NCI-H1048 (cell line): Measurements from ENCODE around the gene RPS5.
"Not testable (repeated sequence)": the region's sequence is repeated elsewhere in the genome, so short reads cannot be mapped to it uniquely, and the experiment has no call there.

Experiments used
- DNase-seq: peaks from one replicate; lab custom pipeline; 2025; lab: John Stamatoyannopoulos, UW

The RPS5 gene

DNA sequence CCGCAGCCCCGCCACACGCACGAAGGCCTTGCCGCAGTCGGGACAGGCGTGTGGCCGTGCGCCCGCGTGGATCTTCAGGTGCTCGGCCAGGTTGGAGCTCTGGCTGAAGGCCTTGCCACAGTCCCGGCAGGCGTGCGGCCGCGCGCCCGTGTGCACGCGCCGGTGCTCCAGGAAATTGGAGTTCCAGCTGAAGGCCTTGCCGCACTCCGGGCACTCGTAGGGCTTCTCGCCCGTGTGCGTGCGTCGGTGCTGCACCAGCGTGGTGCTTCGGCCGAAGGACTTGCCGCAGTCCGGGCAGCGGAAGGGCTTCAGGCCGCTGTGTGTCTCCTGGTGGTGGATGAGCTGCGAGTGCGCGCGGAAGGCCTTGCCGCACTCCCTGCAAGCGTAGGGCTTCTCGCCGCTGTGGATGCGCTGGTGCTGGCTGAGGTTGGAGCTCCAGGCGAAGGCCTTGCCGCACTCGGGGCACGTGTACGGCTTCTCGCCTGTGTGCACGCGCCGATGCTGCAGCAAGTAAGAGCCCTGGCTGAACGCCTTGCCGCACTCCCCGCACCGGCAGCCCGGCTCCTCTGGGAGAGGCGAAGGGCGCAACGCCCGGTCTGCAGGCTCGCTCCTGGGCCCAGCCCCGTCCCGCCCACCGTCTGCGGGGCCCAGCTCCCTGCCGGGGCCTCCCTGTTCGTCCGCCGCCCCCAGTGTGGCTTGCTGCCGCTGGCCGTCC lies 30.1 kb upstream of the RPS5 start:
- DNase-seq = no peak

DNA sequence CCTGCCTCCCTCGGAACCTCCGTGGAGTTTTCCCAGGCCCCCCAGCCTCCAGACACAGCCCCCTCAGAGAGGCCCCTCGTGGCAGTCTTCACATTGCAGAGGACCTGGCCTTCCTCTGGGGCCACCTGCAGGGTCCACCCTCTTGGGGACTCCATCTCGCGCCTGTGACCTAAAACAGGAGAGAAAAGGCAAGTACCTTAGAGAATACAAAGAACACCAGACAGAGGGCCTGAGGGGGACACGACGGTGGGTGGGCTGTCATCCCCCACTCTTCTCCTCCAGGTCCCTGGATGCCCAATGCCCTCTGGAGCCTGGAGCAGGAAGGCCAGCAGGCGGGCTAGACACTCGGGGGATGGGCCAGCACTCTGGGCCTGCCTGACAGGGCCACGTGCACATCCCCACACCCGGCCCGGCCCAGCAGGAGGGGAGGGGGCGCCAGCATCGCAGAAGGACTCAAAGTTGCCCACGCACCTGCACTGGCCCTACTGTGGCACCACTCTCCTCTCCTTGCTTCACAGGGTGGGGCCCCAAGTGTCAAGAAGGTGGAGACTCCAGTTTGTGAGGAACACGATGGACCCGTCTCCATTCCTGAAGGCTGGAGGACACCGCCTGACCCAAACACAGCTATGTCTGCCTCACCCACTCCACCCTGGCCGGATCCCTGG lies 29.5 kb upstream of the RPS5 start:
- DNase-seq = no peak

- DNase-seq = no peak
These were observed 25.2 kb upstream of the RPS5 start for GRCh38 chr19:58361900-58362271.

- DNase-seq = peak; percentile 91
These were observed 24.6 kb upstream of the RPS5 start, which contains the start of gene ZNF497 for GRCh38 chr19:58362272-58362994. TSS of gene ZNF497 (minus strand) at chr19:58362751. CDS start at chr19:58357635, 5,116 bp downstream.

- DNase-seq = no peak
These were observed 22.9 kb upstream of the RPS5 start for GRCh38 chr19:58364146-58364545.

- no peak for DNase-seq
These were observed 20.3 kb upstream of the RPS5 start for GRCh38 chr19:58366585-58367430.

DNA sequence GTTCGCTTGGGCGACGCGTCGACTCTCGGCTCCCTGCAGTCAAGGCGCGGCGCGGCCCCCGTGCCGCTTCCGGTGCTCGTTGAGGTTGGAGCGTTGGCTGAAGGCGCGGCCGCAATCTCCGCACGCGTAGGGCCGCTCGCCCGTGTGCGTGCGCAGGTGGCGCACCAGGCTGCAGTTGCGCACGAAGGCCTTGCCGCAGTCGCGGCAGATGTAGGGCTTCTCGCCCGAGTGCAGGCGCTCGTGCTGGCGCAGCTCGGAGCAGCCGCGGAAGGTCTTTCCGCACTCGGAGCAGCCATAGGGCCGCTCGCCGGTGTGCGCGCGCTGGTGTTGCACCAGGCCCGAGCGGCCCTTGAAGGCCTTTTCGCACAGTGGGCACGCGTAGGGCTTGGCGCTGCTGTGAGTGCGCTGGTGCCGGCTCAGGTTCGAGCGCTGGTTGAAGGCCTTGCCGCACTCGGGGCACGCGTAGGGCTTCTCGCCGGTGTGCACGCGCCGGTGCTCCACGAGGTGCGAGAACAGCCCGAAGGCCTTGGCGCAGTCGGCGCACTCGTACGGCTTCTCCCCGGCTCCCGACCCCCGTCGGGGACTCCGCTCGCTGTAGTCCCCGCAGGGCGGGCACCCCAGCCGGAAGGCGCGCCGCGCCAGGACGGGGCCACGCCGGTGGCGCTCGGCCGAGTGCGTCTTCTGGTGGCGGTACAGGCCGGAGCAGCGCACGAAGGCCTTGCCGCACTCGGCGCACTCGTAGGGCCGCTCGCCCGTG lies 19.2 kb upstream of the RPS5 start:
- DNase-seq = no peak

DNA sequence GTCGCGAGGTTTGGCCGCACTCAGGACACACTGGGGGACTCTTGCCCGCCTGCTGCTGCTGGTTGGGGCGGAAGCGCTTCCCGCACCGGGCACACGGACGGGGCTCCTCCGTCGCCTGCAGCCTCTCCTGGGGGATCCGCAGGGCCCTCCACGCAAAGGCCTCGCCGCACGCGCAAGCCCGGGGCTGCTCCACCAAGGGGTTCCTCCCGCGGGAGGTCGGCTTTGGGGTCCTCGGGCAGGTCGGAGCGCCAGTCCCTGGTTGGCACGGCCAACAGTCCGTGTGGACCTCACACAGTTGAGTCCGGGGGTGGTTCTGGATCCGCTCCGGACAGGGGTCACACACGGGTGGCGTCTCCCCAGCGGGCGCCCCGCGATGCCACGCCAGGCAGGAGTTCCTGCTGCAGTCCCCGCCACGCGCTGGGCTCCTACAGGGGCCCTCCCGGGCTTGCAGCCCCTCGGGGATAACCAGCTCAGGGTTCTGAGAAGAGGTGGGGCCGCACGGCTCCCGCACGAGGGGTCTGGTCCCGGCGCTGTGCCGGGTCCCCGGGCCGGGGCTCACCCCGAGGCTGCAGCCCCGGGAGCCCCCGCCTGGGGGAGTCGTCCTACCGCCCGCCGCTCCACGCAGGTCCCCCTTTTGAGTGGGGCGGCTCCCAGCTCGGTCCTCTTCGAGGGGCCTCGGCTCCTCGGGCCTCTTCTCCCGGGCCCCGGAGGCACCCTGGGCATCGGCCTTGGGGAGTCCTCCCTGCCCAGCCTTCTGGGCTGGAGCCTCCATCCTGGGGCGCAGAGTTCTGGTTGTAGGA lies 18.3 kb upstream of the RPS5 start:
- DNase-seq = no peak

GRCh38 chr19:58372311-58373133 lies 14.5 kb upstream of the RPS5 start:
- no peak for DNase-seq

DNA sequence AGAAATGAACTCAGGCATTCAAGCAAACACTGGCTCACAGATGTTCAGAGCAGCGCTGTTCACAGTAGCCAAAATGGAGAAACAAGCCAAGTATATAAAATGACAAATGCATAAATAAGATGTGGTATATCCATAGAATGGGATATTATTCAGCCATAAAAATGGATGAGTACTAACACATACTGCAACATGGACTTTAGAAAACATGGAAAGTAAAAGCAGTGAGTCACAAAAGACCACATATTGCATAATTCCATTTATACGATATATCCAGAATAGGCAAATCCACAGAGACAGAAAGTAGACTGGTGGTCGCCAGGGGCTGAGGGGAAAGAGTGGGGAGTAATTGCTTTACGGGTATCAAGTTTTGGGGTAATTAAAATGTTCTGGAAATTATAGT lies 12.9 kb upstream of the RPS5 start:
- no peak for DNase-seq

DNA sequence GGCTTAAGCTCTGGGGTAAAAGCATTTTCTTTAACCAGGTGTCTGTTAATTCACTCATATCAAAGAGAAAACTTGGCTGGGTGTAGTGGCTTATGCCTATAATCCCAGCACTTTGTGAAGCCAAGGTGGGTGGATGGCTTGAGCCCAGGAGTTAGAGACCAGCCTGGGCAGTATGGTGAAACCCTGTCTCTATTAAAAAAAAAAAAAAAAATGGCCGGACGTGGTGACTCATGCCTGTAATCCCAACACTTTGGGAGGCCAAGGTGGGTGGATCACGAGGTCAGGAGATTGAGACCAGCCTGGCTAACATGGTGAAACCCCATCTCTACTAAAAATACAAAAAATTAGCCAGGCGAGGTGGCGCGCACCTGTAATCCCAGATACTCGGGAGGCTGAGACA lies 10.3 kb upstream of the RPS5 start:
- DNase-seq = not testable (repeated sequence)

- DNase-seq = no peak
These were observed 7.8 kb upstream of the RPS5 start for GRCh38 chr19:58379246-58379645.

GRCh38 chr19:58380037-58380661 lies 6.9 kb upstream of the RPS5 start:
- no peak for DNase-seq

DNA sequence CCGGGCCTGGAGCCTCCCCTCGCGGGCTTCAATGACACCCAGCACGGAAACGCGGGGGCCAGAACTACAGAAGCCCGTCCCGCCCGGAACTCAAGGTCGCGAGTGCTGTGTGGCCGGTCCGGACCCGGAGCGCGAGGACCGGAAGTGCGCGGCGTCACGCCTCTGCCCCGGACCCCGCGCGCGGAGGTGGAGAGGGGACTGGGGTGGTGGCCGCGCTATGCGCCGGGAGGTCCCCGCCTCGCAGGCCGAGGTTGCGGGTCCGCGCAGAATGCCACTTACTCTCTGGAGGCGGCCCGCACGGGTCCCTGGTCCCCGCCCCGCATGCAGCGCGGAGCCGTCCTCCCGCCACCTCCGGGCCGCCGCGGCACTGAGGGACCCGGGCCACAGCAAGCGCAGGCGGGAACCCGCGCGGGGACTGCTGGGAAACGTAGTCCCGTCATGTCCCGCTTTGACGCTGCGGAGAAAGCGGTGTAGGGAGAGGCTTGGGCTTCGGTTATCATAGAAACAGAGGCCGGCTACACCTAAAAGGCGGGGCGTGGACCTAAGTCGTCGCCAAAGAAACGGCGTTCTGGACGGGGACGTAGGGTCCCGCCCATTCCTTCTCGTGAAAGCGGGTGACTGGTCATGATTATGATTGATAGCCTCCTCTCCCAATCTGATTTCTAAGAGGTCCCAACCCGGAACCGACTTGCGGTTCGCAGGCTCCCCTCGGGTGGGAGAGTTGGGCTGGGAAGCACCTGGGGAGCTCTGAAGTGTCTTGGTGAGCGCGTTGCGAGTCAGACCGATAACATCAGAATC lies 6.2 kb upstream of the RPS5 start, which contains the start of gene ZNF837:
ZNF837 (minus strand) TSS at position 369 of the 798 bp plus-strand sequence. CDS start 11,698 bp downstream, outside the sequence.
- DNase-seq = peak; percentile 99

- DNase-seq = no peak
These were observed 5.4 kb upstream of the RPS5 start for GRCh38 chr19:58381460-58382212.

DNA sequence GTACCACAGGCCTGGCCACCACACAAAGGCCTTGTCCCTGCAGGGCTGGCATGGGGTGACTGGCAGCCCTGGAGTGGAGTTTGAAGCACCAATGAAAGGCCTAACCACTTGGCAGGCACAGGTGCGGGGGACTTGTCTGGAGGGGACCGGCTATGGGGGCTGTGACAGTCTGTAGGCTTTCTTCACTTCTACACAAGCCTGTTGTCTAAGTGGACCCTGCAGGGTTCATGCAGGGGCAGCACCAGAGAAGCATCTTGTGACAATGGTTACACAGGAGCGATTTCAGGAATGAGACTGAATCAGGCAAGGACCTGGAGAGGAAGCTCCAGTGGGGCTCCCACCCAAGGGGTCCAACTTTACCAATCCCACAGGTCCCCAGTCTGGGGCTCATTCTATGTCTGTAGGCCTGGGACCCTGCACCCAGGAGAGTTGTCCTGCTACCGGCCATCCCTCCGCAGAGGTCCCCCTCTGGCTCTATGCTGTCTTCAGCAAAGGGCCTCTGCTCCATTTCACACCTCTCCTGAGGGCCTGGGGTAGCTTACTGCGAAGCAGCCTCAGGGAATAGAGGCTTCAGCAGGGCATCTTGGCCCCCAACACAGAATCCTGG lies 4.0 kb upstream of the RPS5 start:
- DNase-seq = no peak

DNA sequence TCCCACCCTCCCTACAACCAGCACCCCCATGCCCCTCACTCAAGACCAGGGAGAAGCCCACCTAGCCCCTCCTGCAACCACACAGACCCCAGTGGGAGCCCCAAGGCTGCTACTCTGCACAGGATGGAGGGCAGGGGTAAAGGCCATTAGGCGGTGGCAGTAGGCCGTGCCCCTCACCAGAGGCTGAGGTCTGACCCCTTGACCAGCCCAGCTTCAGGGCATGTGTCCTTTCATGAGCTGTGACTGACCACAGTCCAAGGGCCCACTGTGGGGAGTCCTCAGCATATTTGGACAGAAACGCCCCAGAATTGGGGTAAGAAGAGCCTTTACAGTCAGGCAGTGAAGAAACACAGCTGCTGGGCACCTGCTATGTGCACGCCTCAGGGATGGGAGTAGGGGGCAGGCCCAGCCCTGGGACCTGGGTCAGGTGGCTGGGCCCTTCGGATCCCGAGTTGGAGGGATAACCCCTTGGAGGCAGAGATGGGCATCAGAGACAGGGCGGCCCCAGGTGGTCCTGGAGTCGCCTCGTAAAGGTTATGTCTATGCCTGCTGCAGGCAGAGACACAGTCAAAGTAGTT lies 1.7 kb upstream of the RPS5 start:
- DNase-seq = no peak
